Mucosa of descending colon (tissue), 3 donors: ENCODE measurements around the gene C1orf21. TPM values are rescaled to one million over a fixed set of nuclear protein-coding genes. Genes with fewer than 3 reads are reported as not detected.

Experiments
- ATAC-seq: fragments of 200-7000 bp; cut with Tn5 transposase; one replicate; pipeline ENCODE4 v1.9.1; 2020; ENCODE audit warnings: mild to moderate bottlenecking, moderate library complexity
- DNase-seq, 3 donors: peaks; one replicate each; pipeline ENCODE4 v3.0.0-alpha.2; 2020
- H3K36me3 ChIP-seq: fragments of 200-600 bp; one replicate; pipeline ENCODE4 v1.8.0; 2021; ENCODE audit warnings: low read depth, mild to moderate bottlenecking
- H3K4me1 ChIP-seq: fragments of 200-600 bp; one replicate; pipeline ENCODE4 v1.8.0; 2021; ENCODE audit warnings: low read depth, mild to moderate bottlenecking
- H3K4me3 ChIP-seq: fragments of 200-600 bp; one replicate; pipeline ENCODE4 v1.8.0; 2021; ENCODE audit warnings: mild to moderate bottlenecking
- H3K9me3 ChIP-seq: fragments of 200-600 bp; one replicate; pipeline ENCODE4 v1.8.0; 2021; ENCODE audit warnings: mild to moderate bottlenecking
- CTCF ChIP-seq: fragments of 200-600 bp; IDR thresholded peaks from one replicate; pipeline ENCODE4 v1.8.0; 2022; ENCODE audit warnings: antibody characterized with exemption, mild to moderate bottlenecking
- intact Hi-C, 2 donors: fragments of 100-400 bp; cut with DNase I in 1 of 2; cut with micrococcal nuclease in 1 of 2; formaldehyde crosslinking; loops; one replicate each; pipeline versions ENCODE4 v1.11.0 to v1.11.1; 2022; cut with DNase I, micrococcal nuclease
- total RNA-seq, 3 donors: library from RNA; stranded (reverse); fragmentation: NEBNext Ultra II Directional in 2 of 3; extraction: Animal tissue kit (Norgen Biotek cat#: 25700) in 2 of 3; gene quantifications; one replicate each; pipeline versions ENCODE4 v1.2.1 to v1.2.4, GENCODE V29; 2021 to 2023
- donor health status: DM: no; HTN: no; CAD: no; lungs with moderate emphysema.
- donor health status: DM: no; HTN: no; CAD: no.
- donor health status: DM: no; HTN: yes; CAD: no.

The C1orf21 gene
- total RNA-seq, 3 donors from 2014 or later = 70.9 to 109 (median 96.8) TPM

- no peaks in the 10 kb centered on the region for H3K36me3 ChIP-seq
- H3K4me1 ChIP-seq = no peaks in the 10 kb centered on the region
- no peaks in the 10 kb centered on the region for H3K9me3 ChIP-seq
- intact Hi-C loops = no loop called here
- TF ChIP-seq CTCF = no peak
- H3K4me3 ChIP-seq = no peak overlapping the region
- no peak for DNase-seq
- no peak for ATAC-seq
Measured at GRCh38 chr1:184641894-184642293, 255.1 kb downstream of the C1orf21 start.

- ATAC-seq (no peak), DNase-seq (no peak)
- Histone ChIP-seq H3K9me3 (no peaks in the 10 kb centered on the region), H3K36me3 (no peaks in the 10 kb centered on the region), H3K4me3 (no peak overlapping the region), H3K4me1 (no peaks in the 10 kb centered on the region)
- intact Hi-C loops = no loop called here
- no peak for TF ChIP-seq CTCF
Measured at GRCh38 chr1:184643661-184644060, 256.8 kb downstream of the C1orf21 start.

GRCh38 chr1:184644771-184645170 lies 257.9 kb downstream of the C1orf21 start:
- no peaks in the 10 kb centered on the region for H3K9me3 ChIP-seq
- DNase-seq = no peak
- no peaks in the 10 kb centered on the region for H3K36me3 ChIP-seq
- intact Hi-C loops = no loop called here
- no peak for TF ChIP-seq CTCF
- H3K4me3 ChIP-seq = no peak overlapping the region
- H3K4me1 ChIP-seq = no peaks in the 10 kb centered on the region
- no peak for ATAC-seq

- no peak for DNase-seq
- Histone ChIP-seq H3K36me3 (no peaks in the 10 kb centered on the region), H3K9me3 (no peaks in the 10 kb centered on the region), H3K4me3 (no peak overlapping the region), H3K4me1 (no peaks in the 10 kb centered on the region)
- ATAC-seq = no peak
- TF ChIP-seq CTCF = no peak
- intact Hi-C loops = no loop called here
Measured at GRCh38 chr1:184646178-184646701, 259.4 kb downstream of the C1orf21 start.

- Histone ChIP-seq H3K4me3 (no peak overlapping the region), H3K36me3 (no peaks in the 10 kb centered on the region), H3K9me3 (no peaks in the 10 kb centered on the region), H3K4me1 (no peaks in the 10 kb centered on the region)
- DNase-seq (no peak), ATAC-seq (no peak)
- no peak for TF ChIP-seq CTCF
- intact Hi-C loops = no loop called here
Measured at GRCh38 chr1:184646824-184647223, 260.0 kb downstream of the C1orf21 start.

GRCh38 chr1:184647471-184647870 lies 260.6 kb downstream of the C1orf21 start:
- intact Hi-C loops = no loop called here
- ATAC-seq (no peak), DNase-seq (no peak)
- no peaks in the 10 kb centered on the region for H3K4me1 ChIP-seq
- no peaks in the 10 kb centered on the region for H3K36me3 ChIP-seq
- no peaks in the 10 kb centered on the region for H3K9me3 ChIP-seq
- no peak overlapping the region for H3K4me3 ChIP-seq
- TF ChIP-seq CTCF = no peak
